ENCODE data around the gene EBNA1BP2.
"Not testable (repeated sequence)": the region's sequence is repeated elsewhere in the genome, so short reads cannot be mapped to it uniquely, and the experiment has no call there.

EBNA1BP2 gene

DNA sequence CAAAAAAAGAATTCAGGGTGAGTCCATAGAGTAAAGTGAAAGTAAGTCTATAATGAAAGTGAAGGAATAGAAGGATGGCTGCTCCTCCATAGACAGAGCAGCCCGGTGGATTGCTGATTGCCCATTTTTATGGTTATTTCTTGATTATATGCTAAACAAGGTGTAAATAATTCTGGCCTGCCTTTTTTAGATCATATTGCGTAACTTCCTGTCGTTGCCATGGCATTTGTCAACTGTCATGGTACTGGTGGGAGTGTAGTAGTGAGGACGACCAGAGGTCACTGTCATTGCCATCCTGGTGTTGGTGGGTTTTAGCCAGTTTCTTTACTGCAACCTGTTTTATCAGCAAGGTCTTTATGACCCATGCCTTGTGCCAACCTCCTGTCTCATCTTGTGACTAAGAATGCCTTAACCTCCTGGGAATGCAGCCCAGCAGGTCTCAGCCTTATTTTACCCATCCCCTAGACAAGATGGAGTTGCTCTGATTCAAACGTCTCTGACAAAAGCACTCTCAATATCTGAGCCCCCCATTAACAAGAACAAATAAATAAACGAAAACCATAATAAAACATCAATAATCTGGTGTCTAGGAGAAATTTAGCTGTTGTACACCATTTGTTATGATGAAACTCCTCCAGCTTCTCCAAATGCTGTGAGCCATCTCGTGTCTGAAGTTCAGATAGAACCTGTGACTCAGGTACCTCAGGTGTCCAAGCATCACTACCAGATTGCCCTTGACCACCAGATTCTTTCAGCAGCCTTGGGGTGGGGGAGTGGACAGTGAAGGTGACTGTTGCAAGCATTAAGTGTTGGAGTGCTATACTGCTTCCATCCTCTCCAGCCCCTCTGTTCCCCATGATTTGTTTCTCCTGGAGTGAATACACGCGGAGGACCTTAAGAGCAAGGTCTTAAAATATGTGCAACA lies 36.0 kb downstream of the EBNA1BP2 start:
- FAIRE-seq (no peak), DNase-seq (ENCODE audit: insufficient read length) (no peak)
- TF ChIP-seq TAF1 (IDR thresholded peaks at IDR 0.05; ENCODE audit: borderline replicate concordance, low read depth, low read length) (no peak), POLR2AphosphoS5 (IDR thresholded peaks at IDR 0.05; ENCODE audit: low read depth, low read length) (no peak), POLR2A (IDR thresholded peaks at IDR 0.05; ENCODE audit: low read depth, low read length) (no peak)

DNA sequence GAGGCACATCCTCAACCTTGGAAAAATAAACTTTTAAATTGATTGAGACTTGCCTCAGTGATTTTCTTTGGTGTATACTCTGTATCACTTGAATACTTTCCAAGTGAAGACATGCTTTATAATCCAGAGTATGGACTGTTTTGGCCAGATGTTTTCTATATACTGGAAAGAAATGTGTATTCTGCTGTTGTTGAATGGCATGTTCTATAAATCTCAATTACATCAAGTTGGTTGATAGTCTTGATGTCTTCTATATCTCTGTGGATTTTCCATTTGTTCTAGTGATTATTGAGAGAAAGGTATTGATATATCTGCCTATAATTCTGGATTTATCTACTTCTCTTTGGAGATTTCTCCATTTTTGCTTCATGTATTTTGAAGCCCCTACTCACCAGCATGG lies 37.5 kb downstream of the EBNA1BP2 start:
- TF ChIP-seq POLR2AphosphoS5 (IDR thresholded peaks at IDR 0.05; ENCODE audit: low read depth, low read length) (no peak), TAF1 (IDR thresholded peaks at IDR 0.05; ENCODE audit: borderline replicate concordance, low read depth, low read length) (no peak), POLR2A (IDR thresholded peaks at IDR 0.05; ENCODE audit: low read depth, low read length) (no peak)
- DNase-seq (ENCODE audit: insufficient read length) (no peak), FAIRE-seq (no peak)

DNA sequence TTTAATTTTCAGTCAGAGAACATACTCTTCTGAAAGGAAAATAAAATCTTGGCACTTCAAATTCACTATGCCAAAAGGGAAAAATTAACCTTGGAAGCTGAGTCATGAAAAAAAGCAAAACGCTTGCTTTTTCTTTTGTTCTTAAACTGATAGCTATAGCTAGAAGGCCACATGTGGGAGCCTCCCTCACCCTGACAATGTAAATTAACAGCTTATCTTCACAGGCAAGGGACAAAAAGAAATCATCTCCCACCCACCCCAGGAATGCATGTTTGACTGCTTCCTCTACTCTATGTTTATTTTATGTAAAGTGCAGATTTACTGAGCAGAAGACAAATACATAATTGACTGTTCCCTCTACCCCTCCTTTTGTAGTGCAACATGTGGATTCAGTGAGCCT lies 38.0 kb downstream of the EBNA1BP2 start:
- TF ChIP-seq TAF1 (IDR thresholded peaks at IDR 0.05; ENCODE audit: borderline replicate concordance, low read depth, low read length) (no peak), POLR2AphosphoS5 (IDR thresholded peaks at IDR 0.05; ENCODE audit: low read depth, low read length) (no peak), POLR2A (IDR thresholded peaks at IDR 0.05; ENCODE audit: low read depth, low read length) (no peak)
- FAIRE-seq (no peak), DNase-seq (ENCODE audit: insufficient read length) (no peak)

DNA sequence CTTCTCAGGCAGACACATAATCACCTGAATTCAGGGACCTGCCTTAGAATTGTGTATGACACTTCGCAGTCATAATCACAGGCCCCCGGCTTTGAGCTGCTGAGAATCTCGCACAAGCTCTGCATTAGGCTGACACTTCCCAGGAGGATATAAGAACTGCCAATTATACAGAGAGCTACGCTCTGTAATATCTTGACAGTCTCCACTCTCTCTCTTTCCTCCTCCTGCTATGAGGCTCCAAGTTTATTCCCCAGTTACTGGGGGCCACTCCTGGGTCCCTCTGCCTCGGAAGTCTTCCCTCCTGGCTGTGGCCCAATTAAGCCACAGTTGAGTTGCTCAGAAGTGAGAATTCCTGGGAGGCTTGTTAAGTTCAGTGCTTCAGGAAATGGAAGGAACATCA lies 42.7 kb downstream of the EBNA1BP2 start:
- DNase-seq (ENCODE audit: insufficient read length) (no peak), FAIRE-seq (no peak)
- TF ChIP-seq POLR2AphosphoS5 (IDR thresholded peaks at IDR 0.05; ENCODE audit: low read depth, low read length) (no peak), TAF1 (IDR thresholded peaks at IDR 0.05; ENCODE audit: borderline replicate concordance, low read depth, low read length) (no peak), POLR2A (IDR thresholded peaks at IDR 0.05; ENCODE audit: low read depth, low read length) (no peak)

DNA sequence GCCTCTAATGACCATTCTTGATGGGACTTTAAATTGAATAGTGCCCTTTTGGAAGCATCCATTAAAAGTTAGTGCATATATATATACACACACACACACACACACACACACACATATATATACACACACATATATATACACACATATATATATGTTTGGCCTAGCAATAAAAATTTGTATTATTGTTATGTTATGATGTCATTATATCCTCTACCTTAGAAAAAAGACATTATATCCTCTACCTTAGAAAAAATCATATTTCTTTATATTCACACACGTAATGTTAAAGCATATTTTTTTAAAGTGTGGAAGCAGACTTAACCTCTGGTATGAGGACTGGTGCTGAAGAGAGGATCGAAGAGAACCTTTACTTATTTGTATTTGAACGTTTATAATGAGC lies 43.3 kb downstream of the EBNA1BP2 start:
- DNase-seq (ENCODE audit: insufficient read length), result no peak
- no peak for FAIRE-seq
- no peak for TF ChIP-seq POLR2AphosphoS5 (IDR thresholded peaks at IDR 0.05; ENCODE audit: low read depth, low read length)
- TF ChIP-seq POLR2A (IDR thresholded peaks at IDR 0.05; ENCODE audit: low read depth, low read length), result no peak
- no peak for TF ChIP-seq TAF1 (IDR thresholded peaks at IDR 0.05; ENCODE audit: borderline replicate concordance, low read depth, low read length)

DNA sequence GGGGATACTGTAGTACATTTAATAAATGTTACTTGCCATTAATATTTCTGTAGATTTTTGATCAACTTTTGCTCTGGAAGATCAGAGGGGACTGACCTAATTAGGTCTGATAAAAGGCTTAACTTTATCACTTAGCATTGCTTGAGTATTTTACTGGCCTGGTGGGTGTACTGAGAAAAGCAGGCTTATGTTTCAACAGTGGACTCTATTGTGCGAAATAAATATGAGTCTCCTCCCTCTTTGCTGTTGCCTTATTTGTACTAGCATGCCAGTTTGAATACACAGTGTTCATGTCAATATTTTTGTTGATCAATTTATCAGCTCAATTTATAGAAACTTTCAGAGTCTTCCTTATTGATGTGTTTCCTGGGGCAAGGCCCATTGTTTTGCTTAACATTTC lies 49.1 kb downstream of the EBNA1BP2 start:
- no peak for TF ChIP-seq POLR2A (IDR thresholded peaks at IDR 0.05; ENCODE audit: low read depth, low read length)
- TF ChIP-seq TAF1 (IDR thresholded peaks at IDR 0.05; ENCODE audit: borderline replicate concordance, low read depth, low read length), result no peak
- TF ChIP-seq POLR2AphosphoS5 (IDR thresholded peaks at IDR 0.05; ENCODE audit: low read depth, low read length), result no peak
- no peak for DNase-seq (ENCODE audit: insufficient read length)
- no peak for FAIRE-seq

DNA sequence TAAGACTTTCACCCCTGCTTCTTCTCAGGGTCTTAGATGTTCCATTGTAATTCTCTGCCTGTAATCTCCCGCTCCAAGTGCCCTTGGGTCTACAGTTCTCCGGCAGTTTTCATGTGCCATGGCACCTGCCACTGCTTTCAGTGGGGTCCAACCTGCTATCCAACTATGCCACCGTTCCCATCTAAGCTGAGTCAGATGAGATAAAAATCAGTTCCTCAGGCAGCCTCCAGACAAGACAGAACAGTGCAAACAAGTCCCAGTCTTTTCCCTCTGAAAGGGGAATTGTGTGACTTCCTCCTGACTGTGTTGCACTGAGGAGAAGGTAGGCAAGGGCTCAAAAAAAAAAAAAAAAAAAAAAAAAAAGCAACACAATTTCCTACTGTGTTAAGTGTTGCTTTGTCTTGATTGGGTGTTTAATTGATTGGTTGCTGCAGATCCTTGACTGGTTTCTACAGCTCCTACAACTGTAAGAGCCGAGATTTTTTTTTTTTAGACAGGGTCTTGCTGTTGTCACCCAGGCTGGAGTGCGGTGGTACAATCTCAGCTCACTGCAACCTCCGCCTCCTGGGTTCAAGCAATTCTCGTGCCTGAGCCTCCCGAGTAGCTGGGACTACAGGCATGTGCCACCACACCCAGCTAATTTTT lies 50.7 kb downstream of the EBNA1BP2 start:
- FAIRE-seq (no peak), DNase-seq (ENCODE audit: insufficient read length) (no peak)
- TF ChIP-seq POLR2AphosphoS5 (IDR thresholded peaks at IDR 0.05; ENCODE audit: low read depth, low read length) (no peak), POLR2A (IDR thresholded peaks at IDR 0.05; ENCODE audit: low read depth, low read length) (no peak), TAF1 (IDR thresholded peaks at IDR 0.05; ENCODE audit: borderline replicate concordance, low read depth, low read length) (no peak)

DNA sequence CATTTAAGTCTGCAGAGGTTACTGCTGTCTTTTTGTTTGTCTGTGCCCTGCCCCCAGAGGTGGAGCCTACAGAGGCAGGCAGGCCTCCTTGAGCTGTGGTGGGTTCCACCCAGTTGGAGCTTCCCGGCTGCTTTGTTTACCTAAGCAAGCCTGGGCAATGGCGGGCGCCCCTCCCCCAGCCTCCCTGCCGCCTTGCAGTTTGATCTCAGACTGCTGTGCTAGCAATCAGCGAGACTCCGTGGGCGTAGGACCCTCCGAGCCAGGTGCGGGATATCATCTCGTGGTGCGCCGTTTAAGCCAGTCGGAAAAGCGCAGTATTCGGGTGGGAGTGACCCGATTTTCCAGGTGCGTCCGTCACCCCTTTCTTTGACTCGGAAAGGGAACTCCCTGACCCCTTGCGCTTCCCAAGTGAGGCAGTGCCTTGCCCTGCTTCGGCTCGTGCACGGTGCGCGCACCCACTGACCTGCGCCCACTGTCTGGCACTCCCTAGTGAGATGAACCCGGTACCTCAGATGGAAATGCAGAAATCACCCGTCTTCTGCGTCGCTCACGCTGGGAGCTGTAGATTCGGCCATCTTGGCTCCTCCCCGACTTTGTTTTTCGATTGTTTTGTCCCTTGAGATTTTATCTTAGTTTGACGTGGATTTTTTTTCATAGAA lies 52.0 kb downstream of the EBNA1BP2 start:
- DNase-seq (ENCODE audit: insufficient read length), result not testable (repeated sequence)

More for the DNA sequence above, 52.0 kb downstream of the EBNA1BP2 start:
- not testable (repeated sequence) for FAIRE-seq
